HepG2 (cell line): ENCODE results near the gene L1CAM. TPM values are rescaled to one million over a fixed set of nuclear protein-coding genes. Genes with fewer than 3 reads are reported as not detected.
A peak's percentile ranks its signal among the peaks of the same experiment; 100 is the strongest.

ENCODE experiments used
- ARNT2 ChIP-seq: sonication (generic); formaldehyde crosslinking; IDR thresholded peaks from 2 replicates; pipeline ENCODE4 v1.8.0; 2022; ENCODE audit warnings: mild to moderate bottlenecking, low read depth, missing genetic modification reagents, moderate library complexity
- ATF2 ChIP-seq: sonication (generic); formaldehyde crosslinking; IDR thresholded peaks from 2 replicates; pipeline ENCODE4 v1.4.0; 2020; ENCODE audit warnings: missing genetic modification reagents
- CREBL2 ChIP-seq: sonication (generic); formaldehyde crosslinking; IDR thresholded peaks from 2 replicates; pipeline ENCODE4 v1.8.1; 2023; ENCODE audit warnings: missing genetic modification reagents, mild to moderate bottlenecking, borderline replicate concordance
- DRAP1 ChIP-seq: IDR thresholded peaks from 2 replicates; pipeline ENCODE4 v1.6.1; 2016; ENCODE audit warnings: missing genetic modification reagents, missing compliant biosample characterization
- FOXM1 ChIP-seq: sonication (generic); formaldehyde crosslinking; IDR thresholded peaks from 2 replicates; pipeline ENCODE4 v1.5.0; 2020; ENCODE audit warnings: missing genetic modification reagents
- GLI4 ChIP-seq: sonication (generic); formaldehyde crosslinking; IDR thresholded peaks from 2 replicates; pipeline ENCODE4 v1.5.1; 2020; ENCODE audit warnings: missing genetic modification reagents, mild to moderate bottlenecking, moderate library complexity, borderline replicate concordance
- HMG20B ChIP-seq: conservative IDR thresholded peaks from 2 replicates; pipeline ENCODE4 v1.6.1; 2016; ENCODE audit warnings: missing genetic modification reagents, missing compliant biosample characterization
- HOXA3 ChIP-seq: sonication (generic); formaldehyde crosslinking; IDR thresholded peaks from 2 replicates; pipeline ENCODE4 v1.5.0; 2020; ENCODE audit warnings: missing genetic modification reagents
- JDP2 ChIP-seq: sonication (generic); formaldehyde crosslinking; IDR thresholded peaks from 2 replicates; pipeline ENCODE4 v1.8.1; 2022; ENCODE audit warnings: missing genetic modification reagents, borderline replicate concordance
- KMT2A ChIP-seq: sonication (generic); formaldehyde crosslinking; IDR thresholded peaks from 2 replicates; pipeline ENCODE4 v1.4.0; 2020; ENCODE audit warnings: missing genetic modification reagents
- MAX ChIP-seq: IDR thresholded peaks from 2 replicates; pipeline ENCODE4 v1.6.1; 2012; ENCODE audit warnings: inconsistent platforms
- NAIF1 ChIP-seq: sonication (generic); formaldehyde crosslinking; IDR thresholded peaks from 2 replicates; pipeline ENCODE4 v1.5.0; 2020; ENCODE audit warnings: mild to moderate bottlenecking, missing genetic modification reagents, borderline replicate concordance
- NR2F6 ChIP-seq, 2 experiments: IDR thresholded peaks; 2 replicates each; pipeline ENCODE4 v1.6.1; 2016; ENCODE audit warnings: antibody characterized with exemption in 1 of 2, mild to moderate bottlenecking in 1 of 2
- PATZ1 ChIP-seq: sonication (generic); formaldehyde crosslinking; IDR thresholded peaks from 2 replicates; pipeline ENCODE4 v1.4.0; 2020; ENCODE audit warnings: missing genetic modification reagents
- PHF5A ChIP-seq: IDR thresholded peaks from one replicate; pipeline ENCODE4 v1.6.1; 2018; ENCODE audit warnings: low read depth, missing genetic modification reagents; ENCODE audit not compliant: unreplicated experiment
- PHF8 ChIP-seq: sonication (generic); formaldehyde crosslinking; IDR thresholded peaks from 2 replicates; pipeline ENCODE4 v1.5.0; 2020; ENCODE audit warnings: missing genetic modification reagents
- SETDB1 ChIP-seq: sonication (generic); formaldehyde crosslinking; IDR thresholded peaks from 2 replicates; pipeline ENCODE4 v1.5.1; 2020; ENCODE audit warnings: missing genetic modification reagents, mild to moderate bottlenecking, borderline replicate concordance
- TCF7 ChIP-seq: sonication (generic); IDR thresholded peaks from 2 replicates; pipeline ENCODE4 v1.6.1; 2016; ENCODE audit warnings: antibody characterized with exemption, low read depth
- WIZ ChIP-seq: sonication (generic); formaldehyde crosslinking; IDR thresholded peaks from 2 replicates; pipeline ENCODE4 v1.5.1; 2020; ENCODE audit warnings: mild to moderate bottlenecking, missing genetic modification reagents
- ZFYVE20 ChIP-seq: sonication (generic); formaldehyde crosslinking; IDR thresholded peaks from 2 replicates; pipeline ENCODE4 v1.8.0; 2023; ENCODE audit warnings: low read depth, mild to moderate bottlenecking, moderate library complexity, missing genetic modification reagents, borderline replicate concordance
- ZNF33A ChIP-seq: sonication (generic); formaldehyde crosslinking; IDR thresholded peaks from 2 replicates; pipeline ENCODE4 v1.5.1; 2020; ENCODE audit warnings: missing genetic modification reagents, mild to moderate bottlenecking, moderate library complexity, borderline replicate concordance
- ZNF589 ChIP-seq: sonication (generic); formaldehyde crosslinking; conservative IDR thresholded peaks from 2 replicates; pipeline ENCODE4 v1.8.0; 2022; ENCODE audit warnings: mild to moderate bottlenecking, moderate library complexity, missing genetic modification reagents
- ZNF639 ChIP-seq: conservative IDR thresholded peaks from 2 replicates; pipeline ENCODE4 v1.6.1; 2018; ENCODE audit warnings: missing genetic modification reagents
- ZNF740 ChIP-seq: sonication (generic); formaldehyde crosslinking; IDR thresholded peaks from 2 replicates; pipeline ENCODE4 v1.4.0; 2020; ENCODE audit warnings: missing genetic modification reagents
- ZNF772 ChIP-seq: sonication (generic); formaldehyde crosslinking; IDR thresholded peaks from 2 replicates; pipeline ENCODE4 v1.5.0; 2020; ENCODE audit warnings: mild to moderate bottlenecking, missing genetic modification reagents
- polyA plus RNA-seq, 8 experiments: library from polyadenylated mRNA; depleted of rRNA in 3 of 8; stranded (reverse) in 7 of 8; unstranded in 1 of 8; fragments of >200 nt; fragmentation: Illumina TruSeq in 4 of 8; extraction: Trizol in 4 of 8; gene quantifications; 2 replicates each; pipeline versions ENCODE4 v1.2.1 to v1.2.3, GENCODE V29; 2011 to 2016; ENCODE audit warnings: low read depth in 4 of 8, missing spikeins in 1 of 8, mixed read lengths in 1 of 8; ENCODE audit not compliant: insufficient read depth in 1 of 8
- total RNA-seq, 5 experiments: library from RNA; depleted of rRNA; stranded (reverse); fragments of >200 nt; fragmentation: Illumina TruSeq; extraction: Trizol; gene quantifications; 2 replicates each; pipeline ENCODE4 v1.2.3, GENCODE V29; 2016; ENCODE audit warnings: low read depth in 1 of 5

L1CAM gene
- total and polyA plus RNA-seq, 2 of the 13 experiments (the other 11 are each of a cell fraction or from before 2014, with no cell fraction given): 1.4 to 2.0 TPM

- peak; percentile 99 for TF ChIP-seq ZFYVE20 (CRISPR knock-in tag)
- peak; percentile 100 for TF ChIP-seq GLI4
- TF ChIP-seq NAIF1 (CRISPR knock-in tag): peak; percentile 97
- peak; percentile 95 for TF ChIP-seq HOXA3 (CRISPR knock-in tag)
- peak; percentile 86 for TF ChIP-seq DRAP1 (CRISPR knock-in tag)
- peak; percentile 100 for TF ChIP-seq ZNF772 (CRISPR knock-in tag)
- TF ChIP-seq TCF7: no peak
- peak; percentile 99 for TF ChIP-seq ATF2 (CRISPR knock-in tag)
- peak; percentile 93 for TF ChIP-seq ZNF740
- peak; percentile 100 for TF ChIP-seq WIZ (CRISPR knock-in tag)
- peak; percentile 98 for TF ChIP-seq JDP2 (CRISPR knock-in tag)
- peak; percentile 98 for TF ChIP-seq FOXM1 (CRISPR knock-in tag)
- TF ChIP-seq CREBL2: peak; percentile 99
- no peak for TF ChIP-seq NR2F6 (IDR thresholded peaks at IDR 0.05)
- TF ChIP-seq NR2F6 (CRISPR knock-in tag; IDR thresholded peaks at IDR 0.05): peak; percentile 86
- peak; percentile 95 for TF ChIP-seq PHF5A (CRISPR knock-in tag)
- peak; percentile 45; the same call in 1 of the 2 replicates for TF ChIP-seq MAX
- peak; percentile 98 for TF ChIP-seq HMG20B (CRISPR knock-in tag)
- TF ChIP-seq PATZ1 (CRISPR knock-in tag): peak; percentile 93
- peak; percentile 67 for TF ChIP-seq PHF8
- peak; percentile 98 for TF ChIP-seq ZNF33A (CRISPR knock-in tag)
- TF ChIP-seq SETDB1: no peak
- peak; percentile 100 for TF ChIP-seq ARNT2 (CRISPR knock-in tag)
- TF ChIP-seq KMT2A (CRISPR knock-in tag): peak; percentile 92
- TF ChIP-seq ZNF639 (CRISPR knock-in tag): peak; percentile 98
- peak; percentile 99 for TF ChIP-seq ZNF589 (CRISPR knock-in tag)
Measured at GRCh38 chrX:153875391-153876111, 10.4 kb downstream of the L1CAM start (continued).
